GM12878 (cell line): Measurements from ENCODE around the gene KCTD2. TPM values are rescaled to one million over a fixed set of nuclear protein-coding genes. Genes with fewer than 3 reads are reported as not detected.
A peak's percentile ranks its signal among the peaks of the same experiment; 100 is the strongest.

Source experiments
- ATAC-seq: fragments of 200-7000 bp; cut with Tn5 transposase; 3 replicates; pipeline ENCODE4 v1.9.1; 2020; ENCODE audit warnings: mild to moderate bottlenecking, moderate library complexity
- BruUV-seq: library from RNA; stranded (reverse); fragments of 400-500 nt; replicated peaks from 2 replicates; lab custom pipeline; 2021; lab: Mats Ljungman, UMichigan
- CTCF ChIA-PET: fragments of 300-600 bp; sonication (Branson Sonifier 250); formaldehyde crosslinking; extraction: SDS; loops from one replicate; lab custom pipeline; 2021; ENCODE audit warnings: inconsistent platforms; lab: Yijun Ruan, JAX
- POLR2A ChIA-PET: fragments of 350-600 bp; formaldehyde crosslinking; extraction: SDS; loops from one replicate; lab custom pipeline; 2021; ENCODE audit warnings: inconsistent platforms; lab: Charles Lee
- RAD21 ChIA-PET: fragments of 300-600 bp; sonication (Branson Sonifier 250); formaldehyde crosslinking; loops from one replicate; lab custom pipeline; 2023; ENCODE audit warnings: antibody characterized with exemption; ENCODE audit not compliant: unreplicated experiment; lab: Charles Lee
- SMC1A ChIA-PET: fragments of 300-600 bp; sonication (Branson Sonifier 250); formaldehyde crosslinking; loops from one replicate; lab custom pipeline; 2023; ENCODE audit not compliant: unreplicated experiment, uncharacterized antibody; lab: Charles Lee
- DNase-seq: peaks from one replicate; pipeline ENCODE4 v3.0.0-alpha.2; 2011; ENCODE audit warnings: low read depth, low spot score
- FAIRE-seq: peaks from 3 replicates; lab custom pipeline; 2011; peaks lifted over from hg19 to GRCh38; lab: Jason Lieb, UNC
- H2AFZ ChIP-seq: 2 replicates; pipeline ENCODE4 v1.6.0; 2011; ENCODE audit warnings: low read depth, low read length, control low read depth; ENCODE audit not compliant: control insufficient read depth
- H3K27ac ChIP-seq: 2 replicates; pipeline ENCODE4 v1.5.1; 2011; ENCODE audit warnings: control low read depth; ENCODE audit not compliant: control insufficient read depth, insufficient read depth
- H3K27me3 ChIP-seq, 2 experiments: replicated peaks in 1 of 2; 2 replicates each; pipeline versions ENCODE4 v1.6.0 to v1.6.1; 2011; ENCODE audit warnings: low read length in 1 of 2; ENCODE audit not compliant: control insufficient read depth in 2 of 2, insufficient read depth in 2 of 2
- H3K36me3 ChIP-seq, 2 experiments: 2 replicates each; pipeline ENCODE4 v1.5.1; 2011; ENCODE audit warnings: low read length in 1 of 2; ENCODE audit not compliant: control insufficient read depth in 2 of 2, insufficient read depth in 2 of 2
- H3K4me1 ChIP-seq: 2 replicates; pipeline ENCODE4 v1.6.1; 2011; ENCODE audit warnings: mild to moderate bottlenecking, low read length, moderate library complexity, mixed read lengths; ENCODE audit not compliant: control insufficient read depth, insufficient read depth
- H3K4me2 ChIP-seq: 2 replicates; pipeline ENCODE4 v1.6.0; 2011; ENCODE audit warnings: control low read depth; ENCODE audit not compliant: control insufficient read depth, insufficient read depth
- H3K4me3 ChIP-seq: fragments of 200-600 bp; sonication (generic); 2 replicates; pipeline ENCODE4 v1.5.1; 2016
- H3K79me2 ChIP-seq: 2 replicates; pipeline ENCODE4 v1.6.0; 2011; ENCODE audit warnings: low read length; ENCODE audit not compliant: control insufficient read depth, insufficient read depth
- H3K9ac ChIP-seq: 2 replicates; pipeline ENCODE4 v1.8.0; 2011; ENCODE audit warnings: low read length, control low read depth, mixed read lengths; ENCODE audit not compliant: control insufficient read depth, insufficient read depth
- H3K9me3 ChIP-seq: replicated peaks from 3 replicates; pipeline ENCODE4 v1.5.1; 2011; ENCODE audit warnings: mild to moderate bottlenecking, low read length; ENCODE audit not compliant: control insufficient read depth, insufficient read depth
- H4K20me1 ChIP-seq: 2 replicates; pipeline ENCODE4 v1.6.0; 2011; ENCODE audit not compliant: control insufficient read depth, insufficient read depth
- FOS ChIP-seq: IDR thresholded peaks from 3 replicates; pipeline ENCODE4 v1.6.1; 2011; ENCODE audit warnings: borderline replicate concordance; ENCODE audit not compliant: insufficient read length; ENCODE audit errors: extremely low read depth
- FOXM1 ChIP-seq: IDR thresholded peaks from 2 replicates; pipeline ENCODE4 v1.6.1; 2012; ENCODE audit warnings: low read depth, mild to moderate bottlenecking, inconsistent platforms, low read length, moderate library complexity
- IKZF1 ChIP-seq: fragments of 450-650 bp; conservative IDR thresholded peaks from 2 replicates; pipeline ENCODE4 v1.6.1; 2017; ENCODE audit warnings: antibody characterized with exemption, mild to moderate bottlenecking
- IKZF2 ChIP-seq, 2 experiments: fragments of 450-650 bp; IDR thresholded peaks; 2 replicates each; pipeline ENCODE4 v1.6.1; 2017; ENCODE audit warnings: mild to moderate bottlenecking in 2 of 2, moderate library complexity in 2 of 2
- IRF4 ChIP-seq: IDR thresholded peaks from 2 replicates; pipeline ENCODE4 v1.6.1; 2011; ENCODE audit warnings: low read depth, low read length
- KAT2A ChIP-seq: conservative IDR thresholded peaks from 2 replicates; pipeline ENCODE4 v1.6.1; 2011; ENCODE audit warnings: low read depth, low read length; ENCODE audit not compliant: control insufficient read depth
- MEF2A ChIP-seq: IDR thresholded peaks from 2 replicates; pipeline ENCODE4 v1.6.1; 2011; ENCODE audit warnings: low read depth, mild to moderate bottlenecking, low read length, moderate library complexity; ENCODE audit not compliant: insufficient read depth
- NR2C2 ChIP-seq: IDR thresholded peaks from 2 replicates; pipeline ENCODE4 v1.6.1; 2011; ENCODE audit warnings: borderline replicate concordance, low read depth; ENCODE audit not compliant: control insufficient read depth, insufficient read length
- SIX5 ChIP-seq: IDR thresholded peaks from 2 replicates; pipeline ENCODE4 v1.6.1; 2011; ENCODE audit warnings: mild to moderate bottlenecking, low read depth, low read length, moderate library complexity; ENCODE audit not compliant: severe bottlenecking
- SMAD5 ChIP-seq: IDR thresholded peaks from 2 replicates; pipeline ENCODE4 v1.6.1; 2016; ENCODE audit warnings: antibody characterized with exemption, low read depth
- TCF3 ChIP-seq: IDR thresholded peaks from 2 replicates; pipeline ENCODE4 v1.6.1; 2012; ENCODE audit warnings: low read depth, mild to moderate bottlenecking, low read length, borderline replicate concordance; ENCODE audit not compliant: insufficient read depth
- YBX1 ChIP-seq: fragments of 450-650 bp; IDR thresholded peaks from 2 replicates; pipeline ENCODE4 v1.6.1; 2016; ENCODE audit warnings: antibody characterized with exemption
- ZBED1 ChIP-seq: IDR thresholded peaks from 2 replicates; pipeline ENCODE4 v1.6.1; 2016; ENCODE audit warnings: borderline replicate concordance
- ZNF217 ChIP-seq: fragments of 450-650 bp; IDR thresholded peaks from 2 replicates; pipeline ENCODE4 v1.6.1; 2017; ENCODE audit warnings: antibody characterized with exemption, mild to moderate bottlenecking
- WGBS: methylation state at CpG from one replicate; pipeline ENCODE4 v1.1.6; 2016; ENCODE audit warnings: low lambda C conversion rate; ENCODE audit not compliant: insufficient replicate concordance, insufficient coverage; ENCODE audit errors: missing lambda C conversion rate; 5-methylcytosine and 5-hydroxymethylcytosine counted together
- in situ Hi-C: fragments of 300-500 bp; cut with MboI; formaldehyde crosslinking; loops from 9 replicates; pipeline ENCODE4 v1.14.3; 2018; ENCODE audit warnings: mixed read lengths
- intact Hi-C: fragments of 100-400 bp; cut with micrococcal nuclease; formaldehyde crosslinking; loops from one replicate; pipeline ENCODE4 v1.14.2; 2022; ENCODE audit not compliant: unreplicated experiment
- polyA plus RNA-seq, 11 experiments: library from polyadenylated mRNA; depleted of rRNA in 4 of 11; unstranded in 6 of 11; stranded (reverse) in 5 of 11; fragments of >200 nt; fragmentation: Nextera tagmentation in 4 of 11; fragmentation: Illumina TruSeq in 1 of 11; extraction: Ambion mirVana in 4 of 11; extraction: Trizol in 1 of 11; gene quantifications; 1 replicate in 1 of 11; 2 replicates in 10 of 11; pipeline versions ENCODE4 v1.2.1 to v1.2.3, GENCODE V29; 2011 to 2016; ENCODE audit warnings: inconsistent platforms in 2 of 11, missing spikeins in 2 of 11, low read depth in 1 of 11
- total RNA-seq, 4 experiments: library from RNA; depleted of rRNA in 3 of 4; stranded (reverse); fragments of >200 nt in 3 of 4; fragmentation: Illumina TruSeq in 1 of 4; extraction: Trizol in 1 of 4; gene quantifications; 2 replicates each; pipeline versions ENCODE4 v1.2.1 to v1.2.3, GENCODE V29; 2013 to 2021
- TF ChIP-seq, protein P1 (sequence below): IDR thresholded peaks from 2 replicates; pipeline ENCODE4 v1.6.1; 2011; ENCODE audit warnings: borderline replicate concordance, low read depth, mild to moderate bottlenecking, moderate library complexity, mixed read lengths, low read length; ENCODE audit not compliant: insufficient read depth; ENCODE audit errors: extremely low read length
- TF ChIP-seq, protein P2 (sequence below): fragments of 450-650 bp; IDR thresholded peaks from 2 replicates; pipeline ENCODE4 v1.6.1; 2016; ENCODE audit warnings: mild to moderate bottlenecking
- TF ChIP-seq, protein P3 (sequence below): fragments of 450-650 bp; IDR thresholded peaks from 2 replicates; pipeline ENCODE4 v1.6.1; 2017; ENCODE audit warnings: mild to moderate bottlenecking, moderate library complexity

The KCTD2 gene
- total and polyA plus RNA-seq, 10 of the 15 experiments (the other 5 are each of a cell fraction or from before 2014, with no cell fraction given): 1.5 to 27.5 (median 13.7) TPM

DNA sequence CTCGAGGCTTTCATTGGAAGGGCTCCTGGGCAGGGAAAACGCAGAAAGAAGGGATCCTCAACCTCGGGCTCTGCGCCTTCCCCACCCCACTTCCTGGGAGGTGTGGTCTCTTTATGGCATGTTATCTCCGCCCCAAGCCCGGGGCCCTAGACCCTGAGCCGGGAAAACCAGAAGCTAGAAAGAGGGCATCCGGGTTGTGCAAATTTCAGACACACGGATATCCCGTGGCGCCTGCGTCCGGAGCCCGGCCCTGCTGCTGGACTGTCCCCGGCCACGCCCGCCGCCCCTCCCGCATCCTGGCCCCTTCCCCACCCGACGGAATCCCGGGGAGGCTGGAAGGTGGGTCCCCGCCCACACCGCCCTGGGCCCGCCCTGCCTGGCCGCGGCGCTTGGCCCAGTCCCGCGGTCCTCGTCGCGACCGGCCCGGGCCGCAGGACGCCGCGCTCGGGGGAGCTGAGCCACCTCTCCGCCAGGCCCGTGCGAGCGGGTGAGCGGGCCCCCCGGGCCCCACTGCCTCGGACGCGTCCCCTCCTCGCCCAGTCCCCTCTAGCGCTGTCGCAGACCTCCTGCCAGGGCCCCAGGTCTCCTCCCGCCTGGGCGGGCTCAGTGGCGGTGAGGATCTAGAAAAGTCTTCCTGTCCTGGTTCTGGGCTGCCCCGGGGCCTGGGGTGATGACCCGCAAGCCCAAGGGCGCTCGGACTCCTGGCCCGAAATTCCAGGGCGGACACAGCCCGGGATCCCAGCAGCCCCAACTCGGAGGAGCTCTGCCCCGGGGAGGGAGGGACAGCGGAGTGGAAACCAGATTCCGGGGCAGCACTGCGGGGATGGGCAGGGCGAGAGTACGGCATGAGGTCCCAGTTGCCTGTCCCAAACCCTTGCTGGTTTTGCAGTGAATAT lies 40.8 kb downstream of the KCTD2 start, which contains the start of gene SLC16A5:
Gene SLC16A5, plus strand, starts transcription at position 397 of the 896 bp plus-strand sequence. CDS start 5,683 bp downstream, outside the sequence.
- FAIRE-seq: no peak
- no peaks in the 10 kb centered on the region for H3K79me2 ChIP-seq
- TF ChIP-seq, protein P1, sequence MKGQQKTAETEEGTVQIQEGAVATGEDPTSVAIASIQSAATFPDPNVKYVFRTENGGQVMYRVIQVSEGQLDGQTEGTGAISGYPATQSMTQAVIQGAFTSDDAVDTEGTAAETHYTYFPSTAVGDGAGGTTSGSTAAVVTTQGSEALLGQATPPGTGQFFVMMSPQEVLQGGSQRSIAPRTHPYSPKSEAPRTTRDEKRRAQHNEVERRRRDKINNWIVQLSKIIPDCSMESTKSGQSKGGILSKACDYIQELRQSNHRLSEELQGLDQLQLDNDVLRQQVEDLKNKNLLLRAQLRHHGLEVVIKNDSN: no peak
- TF ChIP-seq IRF4 (no peak), SMAD5 (no peak), YBX1 (no peak), FOXM1 (no peak), IKZF2 (IDR thresholded peaks at IDR 0.05) (peak; percentile 36 to 37; a peak in 2 of 4 replicates), ZNF217 (no peak), KAT2A (no peak), NR2C2 (no peak), SIX5 (no peak), TCF3 (0 out of 2 replicates have a peak, but pooled peaks have one; percentile 11), MEF2A (no peak), IKZF1 (peak; percentile 61; the same call in 1 of the 2 replicates), ZBED1 (no peak), FOS (no peak)
- TF ChIP-seq, protein P2, sequence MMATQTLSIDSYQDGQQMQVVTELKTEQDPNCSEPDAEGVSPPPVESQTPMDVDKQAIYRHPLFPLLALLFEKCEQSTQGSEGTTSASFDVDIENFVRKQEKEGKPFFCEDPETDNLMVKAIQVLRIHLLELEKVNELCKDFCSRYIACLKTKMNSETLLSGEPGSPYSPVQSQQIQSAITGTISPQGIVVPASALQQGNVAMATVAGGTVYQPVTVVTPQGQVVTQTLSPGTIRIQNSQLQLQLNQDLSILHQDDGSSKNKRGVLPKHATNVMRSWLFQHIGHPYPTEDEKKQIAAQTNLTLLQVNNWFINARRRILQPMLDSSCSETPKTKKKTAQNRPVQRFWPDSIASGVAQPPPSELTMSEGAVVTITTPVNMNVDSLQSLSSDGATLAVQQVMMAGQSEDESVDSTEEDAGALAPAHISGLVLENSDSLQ: no peak
- TF ChIP-seq, protein P3, sequence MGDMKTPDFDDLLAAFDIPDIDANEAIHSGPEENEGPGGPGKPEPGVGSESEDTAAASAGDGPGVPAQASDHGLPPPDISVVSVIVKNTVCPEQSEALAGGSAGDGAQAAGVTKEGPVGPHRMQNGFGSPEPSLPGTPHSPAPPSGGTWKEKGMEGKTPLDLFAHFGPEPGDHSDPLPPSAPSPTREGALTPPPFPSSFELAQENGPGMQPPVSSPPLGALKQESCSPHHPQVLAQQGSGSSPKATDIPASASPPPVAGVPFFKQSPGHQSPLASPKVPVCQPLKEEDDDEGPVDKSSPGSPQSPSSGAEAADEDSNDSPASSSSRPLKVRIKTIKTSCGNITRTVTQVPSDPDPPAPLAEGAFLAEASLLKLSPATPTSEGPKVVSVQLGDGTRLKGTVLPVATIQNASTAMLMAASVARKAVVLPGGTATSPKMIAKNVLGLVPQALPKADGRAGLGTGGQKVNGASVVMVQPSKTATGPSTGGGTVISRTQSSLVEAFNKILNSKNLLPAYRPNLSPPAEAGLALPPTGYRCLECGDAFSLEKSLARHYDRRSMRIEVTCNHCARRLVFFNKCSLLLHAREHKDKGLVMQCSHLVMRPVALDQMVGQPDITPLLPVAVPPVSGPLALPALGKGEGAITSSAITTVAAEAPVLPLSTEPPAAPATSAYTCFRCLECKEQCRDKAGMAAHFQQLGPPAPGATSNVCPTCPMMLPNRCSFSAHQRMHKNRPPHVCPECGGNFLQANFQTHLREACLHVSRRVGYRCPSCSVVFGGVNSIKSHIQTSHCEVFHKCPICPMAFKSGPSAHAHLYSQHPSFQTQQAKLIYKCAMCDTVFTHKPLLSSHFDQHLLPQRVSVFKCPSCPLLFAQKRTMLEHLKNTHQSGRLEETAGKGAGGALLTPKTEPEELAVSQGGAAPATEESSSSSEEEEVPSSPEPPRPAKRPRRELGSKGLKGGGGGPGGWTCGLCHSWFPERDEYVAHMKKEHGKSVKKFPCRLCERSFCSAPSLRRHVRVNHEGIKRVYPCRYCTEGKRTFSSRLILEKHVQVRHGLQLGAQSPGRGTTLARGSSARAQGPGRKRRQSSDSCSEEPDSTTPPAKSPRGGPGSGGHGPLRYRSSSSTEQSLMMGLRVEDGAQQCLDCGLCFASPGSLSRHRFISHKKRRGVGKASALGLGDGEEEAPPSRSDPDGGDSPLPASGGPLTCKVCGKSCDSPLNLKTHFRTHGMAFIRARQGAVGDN: 0 out of 2 replicates have a peak, but pooled peaks have one; percentile 46

More for the DNA sequence above, 40.8 kb downstream of the KCTD2 start, which contains the start of gene SLC16A5:
- ATAC-seq: peak; percentile 84
- Histone ChIP-seq H3K27me3 (no peaks in the 10 kb centered on the region), H4K20me1 (no peaks in the 10 kb centered on the region), H3K9me3 (no peaks in the 10 kb centered on the region), H3K36me3 (no peaks in the 10 kb centered on the region), H3K9ac (peak within 1 kb of the TSS; percentile 77), H3K4me3 (peak within 1 kb of the TSS; percentile 69), H2AFZ (peak within 1 kb of the TSS; percentile 94), H3K4me1 (peaks cover 13% of the 10 kb centered on the region), H3K4me2 (peak within 1 kb of the TSS; percentile 98), H3K27ac (peak within 1 kb of the TSS; percentile 50)
- WGBS: 13% methylated on average over 47 of the region's 69 CpGs
- BruUV-seq: no TSS peak
- ChIA-PET POLR2A (interaction anchor here (0.9 to 3.1 kb wide), 5 partner anchors 10 to 126 kb away, joined by 3 to 15 read pairs (median 3); no protein-coding TSS in a partner anchor), RAD21 (interaction anchor here (0.7 to 1.7 kb wide), 6 partner anchors 9 to 75 kb away, joined by 3 to 9 read pairs (median 4); partner anchors contain the start of gene MRPL58), CTCF (interaction anchor here (0.6 to 3.1 kb wide), 8 partner anchors 14 to 114 kb away, joined by 3 to 12 read pairs (median 4); no protein-coding TSS in a partner anchor), SMC1A (interaction anchor here (0.8 to 2.7 kb wide), 3 partner anchors 9 to 26 kb away, joined by 4 to 9 read pairs (median 4); no protein-coding TSS in a partner anchor)
- intact Hi-C loops: no loop called here
- in situ Hi-C loops: no loop called here
- no peak for DNase-seq
